Thoracic aorta (tissue), 2 donors: ENCODE results near the gene MPZL3. TPM values are rescaled to one million over a fixed set of nuclear protein-coding genes. Genes with fewer than 3 reads are reported as not detected.
A peak's percentile ranks its signal among the peaks of the same experiment; 100 is the strongest.

ENCODE experiments used
- ATAC-seq: fragments of 150-250 bp; one replicate; pipeline ENCODE4 v1.8.0; 2017; ENCODE audit warnings: low read depth; ENCODE audit not compliant: insufficient number of reproducible peaks, low FRiP score
- DNase-seq: peaks from one replicate; pipeline ENCODE4 v3.0.0-alpha.2; 2020; ENCODE audit warnings: low spot score
- H3K27ac ChIP-seq, 2 donors: fragments of 200-600 bp; sonication (generic); 1 replicate in 1 of 2; 2 replicates in 1 of 2; pipeline ENCODE4 v1.5.1; 2016; ENCODE audit warnings: mild to moderate bottlenecking in 2 of 2, moderate library complexity in 2 of 2
- H3K27me3 ChIP-seq: fragments of 200-600 bp; sonication (generic); replicated peaks from 2 replicates; pipeline ENCODE4 v1.6.0; 2016; ENCODE audit warnings: mild to moderate bottlenecking; ENCODE audit not compliant: insufficient read depth
- H3K36me3 ChIP-seq: fragments of 200-600 bp; sonication (generic); one replicate; pipeline ENCODE4 v1.5.1; 2016
- H3K4me1 ChIP-seq, 2 donors: fragments of 200-600 bp; sonication (generic); 1 replicate in 1 of 2; 2 replicates in 1 of 2; pipeline versions ENCODE4 v1.5.1 to v1.6.0; 2016; ENCODE audit warnings: low read depth in 2 of 2, mild to moderate bottlenecking in 1 of 2; ENCODE audit not compliant: control insufficient read depth in 1 of 2
- H3K4me3 ChIP-seq: fragments of 200-600 bp; sonication (generic); 2 replicates; pipeline ENCODE4 v1.5.1; 2016; ENCODE audit warnings: mild to moderate bottlenecking
- H3K9me3 ChIP-seq: fragments of 200-600 bp; sonication (generic); 2 replicates; pipeline ENCODE4 v1.5.1; 2016
- CTCF ChIP-seq: fragments of 200-600 bp; sonication (generic); IDR thresholded peaks from one replicate; pipeline ENCODE4 v1.5.1; 2019; ENCODE audit warnings: antibody characterized with exemption
- total RNA-seq, 2 donors: library from RNA; depleted of rRNA; stranded (reverse); fragments of >200 nt; gene quantifications; one replicate each; pipeline versions ENCODE4 v1.1.0 to v1.2.3, GENCODE V29; 2016

The MPZL3 gene
- total RNA-seq, 2 donors from 2014 or later, result 0.41 to 3.2 TPM

DNA sequence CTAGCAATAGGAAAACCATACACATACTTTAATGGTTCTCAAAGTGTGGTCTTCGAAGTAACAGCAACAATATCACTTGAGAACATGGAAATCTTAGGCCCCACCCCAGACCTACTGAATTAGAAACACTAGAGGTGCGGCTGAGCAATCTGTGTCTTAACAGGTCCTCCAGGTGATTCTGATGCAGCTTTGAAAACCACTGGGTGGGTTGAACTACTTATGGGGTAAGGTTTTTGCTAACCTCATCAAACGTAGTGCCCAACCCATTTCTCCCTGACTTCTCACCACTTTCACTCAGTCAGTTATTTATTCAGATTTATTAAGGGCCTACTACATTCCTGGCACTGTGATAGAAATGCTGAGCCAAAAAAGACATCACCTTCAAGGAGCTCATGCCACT, 8.2 kb upstream of the MPZL3 start:
- Histone ChIP-seq H3K4me3 (no peak overlapping the region), H3K36me3 (no peaks in the 10 kb centered on the region), H3K9me3 (no peaks in the 10 kb centered on the region), H3K4me1 (peaks cover 0 to 3% of the 10 kb centered on the region in 2 donors), H3K27ac (no peak overlapping the region), H3K27me3 (no peaks in the 10 kb centered on the region)
- no peak for ATAC-seq
- no peak for DNase-seq
- no peak for TF ChIP-seq CTCF

DNA sequence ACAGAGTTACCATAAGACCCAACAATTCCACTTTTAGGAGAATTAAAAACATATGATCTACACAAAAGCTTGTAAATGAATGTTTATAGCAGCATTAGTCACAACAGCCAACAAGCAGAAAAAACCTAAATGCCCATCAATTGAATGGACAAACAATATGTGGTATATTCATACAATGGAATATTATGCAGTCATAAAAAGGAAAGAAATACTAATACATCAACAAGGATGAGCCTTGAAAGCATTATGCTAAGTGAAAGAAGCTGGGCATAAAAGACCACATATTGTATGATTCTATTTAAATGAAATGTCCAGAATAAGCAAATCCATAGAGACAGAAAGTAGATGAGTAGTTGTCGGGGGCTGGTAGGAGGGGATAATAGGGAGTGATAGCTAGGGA, 7.0 kb upstream of the MPZL3 start:
- H3K27me3 ChIP-seq, result no peaks in the 10 kb centered on the region
- H3K4me3 ChIP-seq, result no peak overlapping the region

GRCh38 chr11:118258410-118258809, 6.2 kb upstream of the MPZL3 start:
- no peaks in the 10 kb centered on the region for H3K36me3 ChIP-seq
- H3K27me3 ChIP-seq, result no peaks in the 10 kb centered on the region
- ATAC-seq, result no peak
- no peak overlapping the region for H3K27ac ChIP-seq
- no peak for DNase-seq
- H3K4me1 ChIP-seq, result no peaks in the 10 kb centered on the region
- H3K4me3 ChIP-seq, result no peak overlapping the region
- no peaks in the 10 kb centered on the region for H3K9me3 ChIP-seq
- no peak for TF ChIP-seq CTCF

More for the DNA sequence above, 7.0 kb upstream of the MPZL3 start:
- no peak overlapping the region for H3K27ac ChIP-seq
- DNase-seq (no peak), ATAC-seq (no peak)
- H3K36me3 ChIP-seq, result no peaks in the 10 kb centered on the region
- no peak for TF ChIP-seq CTCF
- peaks cover 0 to 3% of the 10 kb centered on the region in 2 donors for H3K4me1 ChIP-seq
- no peaks in the 10 kb centered on the region for H3K9me3 ChIP-seq

GRCh38 chr11:118252688-118253087, 523 bp upstream of the MPZL3 start:
- no peak overlapping the region for H3K27ac ChIP-seq
- H3K4me1 ChIP-seq, result peaks cover 0 to 3% of the 10 kb centered on the region in 2 donors
- no peak for TF ChIP-seq CTCF
- no peaks in the 10 kb centered on the region for H3K27me3 ChIP-seq
- peak overlapping the region; percentile 76 for H3K4me3 ChIP-seq
- H3K9me3 ChIP-seq, result no peaks in the 10 kb centered on the region
- no peaks in the 10 kb centered on the region for H3K36me3 ChIP-seq
- no peak for DNase-seq
- no peak for ATAC-seq

DNA sequence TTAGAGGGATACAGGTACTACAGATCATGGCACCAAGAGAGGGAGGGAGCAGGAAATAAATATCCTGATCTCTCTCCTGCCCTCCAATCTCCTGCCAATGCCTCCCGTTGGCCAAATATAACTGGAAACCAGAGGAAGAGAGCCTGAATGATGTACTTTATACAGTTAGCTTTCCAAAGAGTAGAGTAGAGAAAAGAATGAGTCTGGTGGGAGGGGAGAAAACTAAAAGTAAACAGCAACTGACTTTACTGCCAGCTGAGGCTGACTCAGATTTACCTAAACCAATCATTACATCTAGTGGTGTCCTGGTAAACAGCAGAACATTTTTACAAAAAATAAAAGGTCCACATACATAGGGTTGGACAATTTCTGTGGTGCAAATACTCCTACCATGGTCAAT, 5.1 kb downstream of the MPZL3 start:
- no peak for ATAC-seq
- Histone ChIP-seq H3K27ac (no peak overlapping the region), H3K36me3 (no peaks in the 10 kb centered on the region), H3K9me3 (no peaks in the 10 kb centered on the region), H3K4me1 (peaks cover 0 to under 1% of the 10 kb centered on the region in 2 donors), H3K27me3 (no peaks in the 10 kb centered on the region), H3K4me3 (no peak overlapping the region)
- no peak for TF ChIP-seq CTCF
- DNase-seq, result no peak
